CD14-positive monocyte (primary cell): ENCODE results near the gene LOXL3. TPM values are rescaled to one million over a fixed set of nuclear protein-coding genes. Genes with fewer than 3 reads are reported as not detected.

Experiments
- DNase-seq, 3 donors: peaks; one replicate each; pipeline ENCODE4 v3.0.0-alpha.2; 2011 to 2022
- H2AFZ ChIP-seq: 2 replicates; pipeline ENCODE4 v1.6.0; 2012; ENCODE audit warnings: mild to moderate bottlenecking, low read depth, low read length, inconsistent platforms; ENCODE audit not compliant: insufficient read depth, poor library complexity, severe bottlenecking
- H3K27ac ChIP-seq, 2 donors: 1 replicate in 1 of 2; 2 replicates in 1 of 2; pipeline ENCODE4 v1.5.1; 2012 to 2013; ENCODE audit warnings: low read length in 2 of 2, control low read depth in 1 of 2, inconsistent platforms in 1 of 2, low read depth in 1 of 2, mild to moderate bottlenecking in 1 of 2
- H3K27me3 ChIP-seq, 2 donors: one replicate each; pipeline versions ENCODE4 v1.6.0 to v1.6.1; 2011 to 2013; ENCODE audit warnings: low read length in 2 of 2; ENCODE audit not compliant: control insufficient read depth in 2 of 2, insufficient read depth in 2 of 2
- H3K36me3 ChIP-seq, 2 donors: replicated peaks in 1 of 2; 1 replicate in 1 of 2; 2 replicates in 1 of 2; pipeline versions ENCODE4 v1.5.1 to v1.6.1; 2012 to 2013; ENCODE audit warnings: low read length in 2 of 2, control low read depth in 1 of 2, inconsistent platforms in 1 of 2, mild to moderate bottlenecking in 1 of 2; ENCODE audit not compliant: insufficient read depth in 2 of 2, control insufficient read depth in 1 of 2
- H3K4me1 ChIP-seq, 2 donors: 1 replicate in 1 of 2; 2 replicates in 1 of 2; pipeline versions ENCODE4 v1.5.1 to v1.6.1; 2012 to 2013; ENCODE audit warnings: low read length in 2 of 2, control low read depth in 1 of 2, inconsistent platforms in 1 of 2, mild to moderate bottlenecking in 1 of 2, moderate library complexity in 1 of 2; ENCODE audit not compliant: insufficient read depth in 2 of 2, control insufficient read depth in 1 of 2
- H3K4me2 ChIP-seq: replicated peaks from 2 replicates; pipeline ENCODE3; 2012; ENCODE audit warnings: low read length, moderate library complexity, mild to moderate bottlenecking; ENCODE audit not compliant: poor library complexity, severe bottlenecking; ENCODE audit errors: extremely low read depth
- H3K4me3 ChIP-seq, 3 experiments: fragments of 200-600 bp in 1 of 3; sonication (generic) in 1 of 3; replicated peaks in 1 of 3; 1 replicate in 2 of 3; 2 replicates in 1 of 3; pipeline ENCODE4 v1.5.1; 2011 to 2013; ENCODE audit warnings: low read length in 3 of 3, mild to moderate bottlenecking in 3 of 3, control low read depth in 2 of 3, low read depth in 2 of 3, inconsistent platforms in 1 of 3, moderate library complexity in 1 of 3
- H3K79me2 ChIP-seq: 2 replicates; pipeline ENCODE4 v1.6.0; 2012; ENCODE audit warnings: mild to moderate bottlenecking, control low read depth, inconsistent platforms, low read length, moderate library complexity; ENCODE audit not compliant: insufficient read depth
- H3K9ac ChIP-seq: 2 replicates; pipeline ENCODE4 v1.6.0; 2017; ENCODE audit warnings: low read length, mild to moderate bottlenecking; ENCODE audit not compliant: insufficient read depth, poor library complexity, severe bottlenecking
- H3K9me3 ChIP-seq, 2 donors: replicated peaks in 1 of 2; 1 replicate in 1 of 2; 2 replicates in 1 of 2; pipeline versions ENCODE4 v1.5.1 to v1.6.1; 2012 to 2013; ENCODE audit warnings: low read length in 2 of 2, control low read depth in 1 of 2; ENCODE audit not compliant: control insufficient read depth in 1 of 2, insufficient read depth in 1 of 2
- H4K20me1 ChIP-seq: 2 replicates; pipeline ENCODE4 v1.6.0; 2012; ENCODE audit warnings: mild to moderate bottlenecking, low read length, control low read depth, moderate library complexity; ENCODE audit not compliant: insufficient read depth
- H3K27ac Mint-ChIP-seq, 7 donors: one replicate each; pipeline ENCODE4 v1.8.0; 2020; ENCODE audit warnings: mild to moderate bottlenecking in 7 of 7, mixed read lengths in 7 of 7, moderate library complexity in 6 of 7, inconsistent platforms in 2 of 7
- H3K27me3 Mint-ChIP-seq, 3 donors: one replicate each; pipeline ENCODE4 v1.8.0; 2021 to 2022; ENCODE audit warnings: low read depth in 3 of 3, mild to moderate bottlenecking in 3 of 3, mixed read lengths in 3 of 3, moderate library complexity in 3 of 3, inconsistent platforms in 1 of 3
- H3K36me3 Mint-ChIP-seq, 2 donors: one replicate each; pipeline ENCODE4 v1.8.0; 2020; ENCODE audit warnings: mixed read lengths in 2 of 2, inconsistent platforms in 1 of 2, mild to moderate bottlenecking in 1 of 2
- H3K4me1 Mint-ChIP-seq: one replicate; pipeline ENCODE4 v1.8.0; 2020; ENCODE audit warnings: mild to moderate bottlenecking, mixed read lengths
- H3K4me3 Mint-ChIP-seq, 2 donors: one replicate each; pipeline ENCODE4 v1.8.0; 2020; ENCODE audit warnings: mild to moderate bottlenecking in 2 of 2, mixed read lengths in 2 of 2, moderate library complexity in 1 of 2
- H3K9me3 Mint-ChIP-seq, 7 donors: one replicate each; pipeline ENCODE4 v1.8.0; 2020 to 2022; ENCODE audit warnings: mixed read lengths in 7 of 7, mild to moderate bottlenecking in 6 of 7, moderate library complexity in 6 of 7, inconsistent platforms in 2 of 7
- CTCF ChIP-seq: fragments of 200-600 bp; IDR thresholded peaks from one replicate; pipeline ENCODE4 v1.8.0; 2022; ENCODE audit warnings: antibody characterized with exemption, mild to moderate bottlenecking
- WGBS: methylation state at CpG from one replicate; pipeline ENCODE4 v1.1.5; 2013; ENCODE audit warnings: missing lambda C conversion rate; ENCODE audit not compliant: insufficient coverage; 5-methylcytosine and 5-hydroxymethylcytosine counted together
- intact Hi-C, 2 donors: fragments of 100-400 bp; cut with micrococcal nuclease; formaldehyde crosslinking; loops; one replicate each; pipeline versions ENCODE4 v1.15.0 to v1.15.1; 2023
- polyA plus RNA-seq, 3 donors: library from polyadenylated mRNA; depleted of rRNA in 1 of 3; unstranded in 2 of 3; stranded (reverse) in 1 of 3; fragments of 300-500 nt in 2 of 3; fragments of >200 nt in 1 of 3; fragmentation: Illumina TruSeq in 2 of 3; gene quantifications; 1 replicate in 2 of 3; 2 replicates in 1 of 3; pipeline ENCODE4 v1.2.3, GENCODE V29; 2012 to 2021

LOXL3 gene
- polyA plus RNA-seq, 3 donors: 18.2 to 35.0 (median 18.5) TPM

- Histone ChIP-seq H3K4me1 (peaks cover 31 to 38% of the 10 kb centered on the region in 2 donors), H3K27me3 (peaks cover 72 to 98% of the 10 kb centered on the region in 2 donors), H3K27ac (no peak overlapping the region), H3K36me3 (no peaks in the 10 kb centered on the region), H3K79me2 (no peaks in the 10 kb centered on the region), H3K9ac (no peak overlapping the region), H3K4me3 (no peak overlapping the region), H3K4me2 (no peak overlapping the region), H3K9me3 (peaks cover 0 to 20% of the 10 kb centered on the region in 2 donors), H2AFZ (no peak overlapping the region), H4K20me1 (no peaks in the 10 kb centered on the region)
- WGBS: 10% methylated on average over 26 of the region's 36 CpGs
- Mint-ChIP-seq H3K9me3 (peaks cover 2 to 31% (median 26%) of the 10 kb centered on the region in 7 donors), H3K4me1 (peaks cover 45% of the 10 kb centered on the region), H3K27ac (no peak overlapping the region), H3K4me3 (peak overlapping the region in 1 of 2 donors; percentile 80), H3K36me3 (peaks cover 13 to 19% of the 10 kb centered on the region in 2 donors), H3K27me3 (peaks cover 82 to 100% (median 90%) of the 10 kb centered on the region in 3 donors)
- no peak for DNase-seq
- intact Hi-C loops: no loop called here
- TF ChIP-seq CTCF: no peak
Observed at GRCh38 chr2:74512744-74513604, 40.8 kb downstream of the LOXL3 start.

- TF ChIP-seq CTCF: no peak
- Histone ChIP-seq H3K4me3 (no peak overlapping the region), H3K36me3 (no peaks in the 10 kb centered on the region), H2AFZ (no peak overlapping the region), H3K79me2 (peaks cover 7% of the 10 kb centered on the region), H3K27me3 (peaks cover 59 to 83% of the 10 kb centered on the region in 2 donors), H3K9me3 (peaks cover 0 to 12% of the 10 kb centered on the region in 2 donors), H4K20me1 (no peaks in the 10 kb centered on the region), H3K4me1 (peaks cover 37 to 46% of the 10 kb centered on the region in 2 donors), H3K4me2 (no peak overlapping the region), H3K9ac (no peak overlapping the region), H3K27ac (no peak overlapping the region)
- Mint-ChIP-seq H3K4me3 (peak overlapping the region in 1 of 2 donors; percentile 80), H3K27me3 (peaks cover 65 to 84% (median 74%) of the 10 kb centered on the region in 3 donors), H3K36me3 (peaks cover 7 to 19% of the 10 kb centered on the region in 2 donors), H3K27ac (peak overlapping the region in 1 of 7 donors; percentile 54), H3K4me1 (peaks cover 43% of the 10 kb centered on the region), H3K9me3 (peaks cover 0 to 26% (median 20%) of the 10 kb centered on the region in 7 donors)
- intact Hi-C loops: no loop called here
- DNase-seq: no peak
- 34% methylated on average over 7 of the region's 11 CpGs for WGBS
Observed at GRCh38 chr2:74511104-74511989, 42.4 kb downstream of the LOXL3 start.
